ENCODE data around the gene RIT2. TPM values are rescaled to one million over a fixed set of nuclear protein-coding genes. Genes with fewer than 3 reads are reported as not detected.

The RIT2 gene
- total RNA-seq, 1 donor from 2014 or later, result not detected

DNA sequence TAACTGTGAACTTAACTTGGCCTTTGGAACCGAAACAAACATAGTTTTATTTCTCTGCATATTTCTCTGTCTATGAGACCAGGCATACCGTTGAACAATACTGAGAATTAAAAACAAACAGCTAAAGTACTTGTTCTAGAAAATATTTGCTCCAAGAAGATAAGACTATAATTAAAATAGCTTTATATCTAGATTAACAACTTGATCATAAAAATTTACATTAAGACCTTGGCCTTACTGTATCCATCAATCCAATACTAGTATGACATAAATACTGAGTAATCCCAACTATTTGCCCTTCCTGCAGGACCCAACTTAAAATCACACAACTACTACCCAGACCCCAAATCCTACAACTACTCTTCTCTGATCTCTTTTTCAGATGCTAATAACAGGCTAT lies 260.9 kb downstream of the RIT2 start:
- DNase-seq (ENCODE audit: low spot score), result no peak
- no peak overlapping the region for H2AFZ ChIP-seq (replicated peaks)
- H3K4me1 ChIP-seq, result no peaks in the 10 kb centered on the region
- peak overlapping the region; percentile 1 for H3K27ac Mint-ChIP-seq
- H4K20me1 ChIP-seq (ENCODE audit: low read depth), result no peaks in the 10 kb centered on the region
- no peaks in the 10 kb centered on the region for H3K27me3 Mint-ChIP-seq (ENCODE audit: insufficient read depth, low read depth)
- H3K36me3 Mint-ChIP-seq, result no peaks in the 10 kb centered on the region
- no peaks in the 10 kb centered on the region for H3K9me3 ChIP-seq (ENCODE audit: low read depth)
- H3K9me3 Mint-ChIP-seq, result no peaks in the 10 kb centered on the region
- no peak overlapping the region for H3K4me3 ChIP-seq
- H3F3A ChIP-seq (ENCODE audit: low read depth), result no peaks in the 10 kb centered on the region
- H3K4me3 Mint-ChIP-seq, result no peak overlapping the region
- TF ChIP-seq CTCF (IDR thresholded peaks at IDR 0.05) (no peak), EZH2 (IDR thresholded peaks at IDR 0.05) (no peak), EZH2phosphoT487 (IDR thresholded peaks at IDR 0.05) (no peak)
- H3K4me2 ChIP-seq, result no peak overlapping the region
- H3K4me1 Mint-ChIP-seq, result no peaks in the 10 kb centered on the region
- H3K9ac ChIP-seq, result no peak overlapping the region
- no peaks in the 10 kb centered on the region for H3K36me3 ChIP-seq
- no peaks in the 10 kb centered on the region for H3K27me3 ChIP-seq
- H3K79me2 ChIP-seq (ENCODE audit: low read depth), result no peaks in the 10 kb centered on the region
- no peak overlapping the region for H3K27ac ChIP-seq

GRCh38 chr18:42850174-42851083 lies 265.1 kb downstream of the RIT2 start:
- Mint-ChIP-seq H3K36me3 (no peaks in the 10 kb centered on the region), H3K9me3 (no peaks in the 10 kb centered on the region), H3K4me3 (no peak overlapping the region), H3K27me3 (ENCODE audit: insufficient read depth, low read depth) (no peaks in the 10 kb centered on the region), H3K4me1 (no peaks in the 10 kb centered on the region), H3K27ac (no peak overlapping the region)
- no peak for TF ChIP-seq EZH2phosphoT487 (IDR thresholded peaks at IDR 0.05)
- TF ChIP-seq EZH2 (IDR thresholded peaks at IDR 0.05), result no peak
- TF ChIP-seq CTCF (IDR thresholded peaks at IDR 0.05), result no peak
- Histone ChIP-seq H4K20me1 (ENCODE audit: low read depth) (no peaks in the 10 kb centered on the region), H3F3A (ENCODE audit: low read depth) (no peaks in the 10 kb centered on the region), H3K9me3 (ENCODE audit: low read depth) (no peaks in the 10 kb centered on the region), H2AFZ (replicated peaks) (no peak overlapping the region), H3K27me3 (no peaks in the 10 kb centered on the region), H3K4me1 (no peaks in the 10 kb centered on the region), H3K27ac (no peak overlapping the region), H3K4me2 (no peak overlapping the region), H3K9ac (no peak overlapping the region), H3K4me3 (no peak overlapping the region), H3K79me2 (ENCODE audit: low read depth) (no peaks in the 10 kb centered on the region), H3K36me3 (no peaks in the 10 kb centered on the region)
- DNase-seq (ENCODE audit: low spot score), result no peak

- Histone ChIP-seq H3F3A (ENCODE audit: low read depth) (no peaks in the 10 kb centered on the region), H4K20me1 (ENCODE audit: low read depth) (no peaks in the 10 kb centered on the region), H2AFZ (replicated peaks) (no peak overlapping the region), H3K79me2 (ENCODE audit: low read depth) (no peaks in the 10 kb centered on the region), H3K4me1 (no peaks in the 10 kb centered on the region), H3K4me3 (no peak overlapping the region), H3K27me3 (no peaks in the 10 kb centered on the region), H3K4me2 (no peak overlapping the region), H3K9ac (no peak overlapping the region), H3K36me3 (no peaks in the 10 kb centered on the region), H3K27ac (no peak overlapping the region), H3K9me3 (ENCODE audit: low read depth) (no peaks in the 10 kb centered on the region)
- Mint-ChIP-seq H3K27me3 (ENCODE audit: insufficient read depth, low read depth) (peaks cover 2% of the 10 kb centered on the region), H3K9me3 (no peaks in the 10 kb centered on the region), H3K36me3 (no peaks in the 10 kb centered on the region), H3K27ac (no peak overlapping the region), H3K4me3 (no peak overlapping the region), H3K4me1 (no peaks in the 10 kb centered on the region)
- no peak for DNase-seq (ENCODE audit: low spot score)
- TF ChIP-seq CTCF (IDR thresholded peaks at IDR 0.05) (no peak), EZH2 (IDR thresholded peaks at IDR 0.05) (no peak), EZH2phosphoT487 (IDR thresholded peaks at IDR 0.05) (no peak)
These were observed 276.1 kb downstream of the RIT2 start for GRCh38 chr18:42839408-42839807.
